K562 (cell line): ENCODE measurements around the gene IGSF3.

Experiments
- BRF1 ChIP-seq: IDR thresholded peaks from 3 replicates; pipeline ENCODE4 v1.6.1; 2011; ENCODE audit warnings: borderline replicate concordance, mild to moderate bottlenecking; ENCODE audit not compliant: insufficient read length; ENCODE audit errors: extremely low read depth
- EZH2 ChIP-seq: IDR thresholded peaks from 2 replicates; pipeline ENCODE4 v1.6.1; 2012; ENCODE audit warnings: low read depth, mild to moderate bottlenecking, inconsistent platforms, low read length, borderline replicate concordance
- GATA2 ChIP-seq: sonication (generic); formaldehyde crosslinking; IDR thresholded peaks from 2 replicates; pipeline ENCODE4 v1.4.0; 2020; ENCODE audit warnings: mild to moderate bottlenecking, missing genetic modification reagents
- PCBP1 ChIP-seq: fragments of 200-400 bp; formaldehyde crosslinking; IDR thresholded peaks from 2 replicates; pipeline ENCODE4 v1.6.1; 2018; ENCODE audit warnings: mild to moderate bottlenecking, low read depth, low read length; ENCODE audit not compliant: poor library complexity, severe bottlenecking
- RFX5 ChIP-seq: IDR thresholded peaks from 2 replicates; pipeline ENCODE4 v1.6.1; 2011; ENCODE audit warnings: low read depth, mild to moderate bottlenecking, improper control_type of control experiment, low read length
- SMC3 ChIP-seq: conservative IDR thresholded peaks from 2 replicates; pipeline ENCODE4 v1.6.1; 2011; ENCODE audit warnings: low read depth, low read length, improper control_type of control experiment; ENCODE audit not compliant: insufficient read depth
- ZBTB40 ChIP-seq, 2 experiments: fragments of 450-650 bp in 1 of 2; sonication (generic) in 1 of 2; formaldehyde crosslinking in 1 of 2; IDR thresholded peaks; 2 replicates each; pipeline versions ENCODE4 v1.7.1 to v1.9.0; 2016 to 2022; ENCODE audit warnings: inconsistent platforms in 1 of 2, mild to moderate bottlenecking in 1 of 2, missing genetic modification reagents in 1 of 2
- ZNF318 ChIP-seq, 2 experiments: fragments of 450-650 bp; IDR thresholded peaks; 2 replicates each; pipeline ENCODE4 v1.6.1; 2016; ENCODE audit warnings: mild to moderate bottlenecking in 2 of 2, borderline replicate concordance in 1 of 2, low read depth in 1 of 2, moderate library complexity in 1 of 2
- ZNF395 ChIP-seq: fragments of 200-800 bp; sonication (Bioruptor generic); IDR thresholded peaks from 2 replicates; pipeline ENCODE4 v1.6.1; 2017; ENCODE audit warnings: missing genetic modification characterization, missing compliant biosample characterization
- ZNF589 ChIP-seq: fragments of 200-800 bp; sonication (Bioruptor generic); IDR thresholded peaks from 2 replicates; pipeline ENCODE4 v1.6.1; 2016; ENCODE audit warnings: low read depth, missing genetic modification characterization, missing compliant biosample characterization

GRCh38 chr1:116686723-116687352 lies 19.3 kb upstream of the IGSF3 start:
- TF ChIP-seq RFX5 (no peak), SMC3 (no peak), ZNF589 (CRISPR knock-in tag) (no peak), EZH2 (no peak), GATA2 (CRISPR knock-in tag) (no peak), ZNF318 (IDR thresholded peaks at IDR 0.05; ENCODE audit: borderline replicate concordance in 1 of 2, low read depth in 1 of 2) (no peak), BRF1 (no peak), ZBTB40 (IDR thresholded peaks at IDR 0.05) (no peak), ZBTB40 (CRISPR knock-in tag; IDR thresholded peaks at IDR 0.05) (no peak), PCBP1 (no peak), ZNF395 (no peak; the same call in none of the 2 replicates)
